ENCODE data around the gene BSCL2.

DNA sequence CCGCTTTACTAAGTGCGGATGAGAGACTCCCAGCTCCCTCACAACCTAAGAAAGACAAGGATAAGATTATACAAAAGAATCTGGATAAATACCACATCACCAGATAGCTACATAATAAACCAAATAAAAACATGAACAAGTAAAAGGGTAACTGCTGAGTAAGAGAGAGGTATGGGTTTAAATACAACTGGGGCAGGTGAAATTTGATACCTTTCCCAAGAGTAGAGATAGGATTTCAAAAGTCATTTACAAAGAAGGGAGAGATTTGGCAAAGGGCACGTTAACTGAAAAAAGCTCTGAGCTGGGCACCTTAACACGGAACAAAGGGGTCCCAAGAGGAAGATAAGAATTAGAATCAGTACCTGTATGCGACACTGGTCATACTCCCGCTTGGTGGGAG is 30.1 kb downstream of the BSCL2 start:
- TF ChIP-seq, protein P1, sequence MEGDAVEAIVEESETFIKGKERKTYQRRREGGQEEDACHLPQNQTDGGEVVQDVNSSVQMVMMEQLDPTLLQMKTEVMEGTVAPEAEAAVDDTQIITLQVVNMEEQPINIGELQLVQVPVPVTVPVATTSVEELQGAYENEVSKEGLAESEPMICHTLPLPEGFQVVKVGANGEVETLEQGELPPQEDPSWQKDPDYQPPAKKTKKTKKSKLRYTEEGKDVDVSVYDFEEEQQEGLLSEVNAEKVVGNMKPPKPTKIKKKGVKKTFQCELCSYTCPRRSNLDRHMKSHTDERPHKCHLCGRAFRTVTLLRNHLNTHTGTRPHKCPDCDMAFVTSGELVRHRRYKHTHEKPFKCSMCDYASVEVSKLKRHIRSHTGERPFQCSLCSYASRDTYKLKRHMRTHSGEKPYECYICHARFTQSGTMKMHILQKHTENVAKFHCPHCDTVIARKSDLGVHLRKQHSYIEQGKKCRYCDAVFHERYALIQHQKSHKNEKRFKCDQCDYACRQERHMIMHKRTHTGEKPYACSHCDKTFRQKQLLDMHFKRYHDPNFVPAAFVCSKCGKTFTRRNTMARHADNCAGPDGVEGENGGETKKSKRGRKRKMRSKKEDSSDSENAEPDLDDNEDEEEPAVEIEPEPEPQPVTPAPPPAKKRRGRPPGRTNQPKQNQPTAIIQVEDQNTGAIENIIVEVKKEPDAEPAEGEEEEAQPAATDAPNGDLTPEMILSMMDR (IDR thresholded peaks at IDR 0.05): no peak
- TF ChIP-seq ZFX (IDR thresholded peaks at IDR 0.05; ENCODE audit: borderline replicate concordance): no peak
